Activated T-helper 1 cell treated with Interleukin-2 at 50 U/mL for 16 hours (primary cell): ENCODE measurements around the gene SLC45A1.
"Not testable (repeated sequence)": the region's sequence is repeated elsewhere in the genome, so short reads cannot be mapped to it uniquely, and the experiment has no call there.

Experiments used
- DNase-seq: peaks from one replicate; pipeline ENCODE4 v3.0.0-alpha.2; 2020; ENCODE audit warnings: low read depth

Gene SLC45A1

DNA sequence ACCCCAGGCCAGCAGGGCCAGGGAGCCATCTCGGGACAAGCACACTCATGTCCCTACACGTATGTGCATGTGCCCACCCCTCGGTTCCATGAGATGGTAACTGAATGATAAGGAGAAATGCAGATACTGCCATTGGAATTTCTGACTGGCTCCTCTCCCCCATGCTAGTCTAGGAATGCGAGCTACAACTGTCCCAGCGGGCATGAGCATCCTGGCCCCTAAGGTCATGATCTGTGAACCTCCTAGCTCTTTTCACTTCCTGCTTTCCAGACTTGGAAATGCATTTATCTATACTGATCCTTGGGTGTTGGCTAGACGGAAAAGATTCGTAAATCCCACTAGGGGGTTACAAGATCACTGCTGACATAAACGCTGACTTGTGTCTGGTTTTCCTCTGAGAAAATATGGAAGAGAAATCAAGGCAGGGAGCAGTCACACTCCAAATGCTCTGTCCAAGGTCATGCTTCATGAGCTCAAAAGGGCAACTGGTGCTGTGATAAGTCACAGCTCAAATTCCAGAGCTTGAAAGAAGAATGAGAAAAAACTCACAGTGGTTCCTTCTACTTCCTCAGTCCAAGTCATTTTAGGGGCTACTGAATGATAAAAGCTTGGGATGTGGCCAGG, 49.8 kb downstream of the SLC45A1 start:
- no peak for DNase-seq

- no peak for DNase-seq
Observed at GRCh38 chr1:8368956-8369639, 51.2 kb downstream of the SLC45A1 start.

DNA sequence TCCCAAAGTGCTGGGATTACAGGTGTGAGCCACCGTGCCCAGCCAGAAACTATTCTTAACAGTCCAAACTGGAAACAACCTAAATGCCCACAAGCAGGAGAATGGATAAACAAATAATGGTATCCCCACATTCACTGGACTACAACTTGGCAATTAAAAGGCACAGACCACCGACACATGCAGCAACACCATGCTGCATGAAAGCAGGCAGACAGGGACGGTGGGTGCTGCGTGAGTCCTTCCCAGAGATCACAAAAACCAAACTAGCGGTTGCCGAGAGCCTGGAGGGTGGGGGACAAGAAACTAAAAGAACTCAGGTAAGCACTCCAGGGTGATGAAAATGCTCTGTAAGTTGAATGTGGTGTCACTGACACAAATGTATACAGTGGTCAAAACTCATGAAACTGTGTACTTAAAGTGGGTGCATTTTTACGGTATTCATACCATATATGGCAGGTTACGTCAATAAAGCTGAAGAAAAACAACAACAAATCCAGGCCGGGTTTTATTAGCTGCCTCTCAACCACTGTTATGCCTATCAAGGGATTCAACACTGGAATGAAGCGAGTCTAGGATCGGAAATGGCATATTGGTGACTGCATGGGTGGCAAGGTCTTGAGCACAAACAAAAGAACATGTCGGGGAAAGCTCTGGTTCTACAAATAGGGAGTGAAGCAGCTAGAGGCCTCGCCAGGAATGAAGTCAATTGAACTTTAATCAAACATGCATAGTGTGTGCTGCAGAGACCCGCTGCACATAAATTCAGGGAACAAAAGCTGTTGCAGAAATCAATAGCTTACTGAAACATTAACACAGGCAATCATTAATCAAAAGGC, 52.4 kb downstream of the SLC45A1 start:
- DNase-seq = no peak

DNA sequence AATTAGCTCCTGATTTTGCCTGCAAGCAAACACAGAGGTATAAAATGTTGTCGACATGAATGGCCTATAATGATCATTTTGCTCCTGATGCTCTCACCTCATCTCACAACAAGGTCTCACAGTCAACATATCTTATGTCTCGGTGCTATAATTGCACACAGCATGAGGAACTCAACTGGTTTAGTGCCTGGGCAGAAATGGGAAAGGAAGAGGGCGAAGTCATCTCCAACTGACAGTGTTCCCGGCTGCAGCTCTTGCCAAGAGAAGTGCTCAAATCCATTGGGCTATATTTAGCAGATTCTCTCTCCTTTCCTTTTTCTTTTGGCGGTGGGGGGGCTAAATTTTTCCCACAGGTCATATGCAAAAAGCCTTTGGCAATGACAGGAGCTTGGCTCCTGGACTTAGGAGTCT, 53.0 kb downstream of the SLC45A1 start:
- DNase-seq = no peak

DNA sequence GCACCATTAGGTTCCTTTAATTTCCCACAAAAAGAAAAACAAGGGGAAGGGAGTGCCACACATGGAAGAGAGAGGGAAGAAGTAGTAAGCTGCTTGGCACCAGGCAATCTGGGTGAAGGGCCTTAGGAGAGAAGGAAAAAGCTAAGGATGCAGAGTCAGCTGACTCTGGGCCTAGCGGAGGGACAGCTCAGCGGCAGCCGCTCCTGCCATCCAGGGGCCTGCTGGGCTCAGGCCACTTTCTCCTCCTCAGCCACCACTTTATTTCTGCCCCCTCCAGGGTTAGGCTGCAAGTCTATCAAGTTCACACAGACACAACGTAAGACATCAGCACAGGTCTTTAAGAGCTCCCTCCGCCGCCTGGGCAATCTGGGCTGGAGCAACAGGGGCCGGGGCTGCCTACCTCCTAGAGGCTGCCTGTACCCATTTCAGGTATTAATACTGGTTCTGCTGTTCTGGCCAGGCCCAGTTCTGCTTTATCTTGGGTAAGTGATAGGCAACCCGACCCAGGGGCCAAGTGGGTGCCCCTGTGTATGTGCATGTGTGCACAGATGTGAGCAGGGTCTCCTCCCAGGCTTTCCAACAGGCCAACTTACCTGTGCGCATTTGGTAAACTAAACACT, 53.6 kb downstream of the SLC45A1 start:
- no peak for DNase-seq

DNA sequence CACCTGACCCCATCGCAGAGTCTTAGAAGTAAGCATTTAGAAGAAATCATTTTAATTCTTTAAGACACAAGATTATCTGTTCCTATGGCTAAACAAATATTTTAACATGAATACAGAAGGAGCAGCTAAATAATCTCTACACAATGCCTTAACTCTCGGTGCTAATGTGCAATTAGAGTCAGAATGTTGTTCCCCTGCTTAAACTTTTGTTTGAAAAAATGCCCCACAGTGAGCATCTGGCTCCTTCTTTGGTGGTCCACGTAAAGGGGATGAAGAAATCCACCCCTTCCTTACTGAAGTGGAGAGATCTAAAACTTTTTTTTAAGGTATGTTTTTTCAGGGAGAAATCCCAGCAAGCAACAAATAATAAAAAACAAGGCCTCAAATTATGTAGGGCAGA, 55.2 kb downstream of the SLC45A1 start:
- no peak for DNase-seq

- DNase-seq = no peak
Observed at GRCh38 chr1:8373581-8374241, 55.8 kb downstream of the SLC45A1 start.

GRCh38 chr1:8374356-8374755, 56.4 kb downstream of the SLC45A1 start:
- DNase-seq = no peak

- no peak for DNase-seq
Observed at GRCh38 chr1:8374812-8375211, 56.9 kb downstream of the SLC45A1 start.

DNA sequence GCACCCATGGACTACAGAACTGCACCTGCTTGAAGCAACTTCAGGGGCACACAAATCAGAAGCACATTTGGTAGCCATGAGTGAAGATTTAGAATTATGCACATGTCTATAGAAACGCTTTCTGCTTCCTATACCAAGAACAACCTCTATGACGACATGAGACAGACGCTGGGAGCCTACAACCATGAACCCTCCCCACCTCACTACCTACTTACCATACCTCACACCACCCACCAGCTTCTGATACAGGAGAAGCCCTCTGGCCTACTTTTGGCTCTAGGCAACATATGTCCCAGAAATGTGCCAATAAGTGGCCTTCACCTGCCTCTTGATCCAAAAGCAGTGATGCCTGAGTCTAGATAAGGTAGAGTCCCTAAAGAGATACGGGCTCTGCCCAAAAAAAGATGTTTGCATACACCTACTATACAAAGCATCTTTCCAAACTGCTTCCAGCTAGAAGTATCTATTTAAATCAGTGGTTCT, 58.5 kb downstream of the SLC45A1 start:
- no peak for DNase-seq

DNA sequence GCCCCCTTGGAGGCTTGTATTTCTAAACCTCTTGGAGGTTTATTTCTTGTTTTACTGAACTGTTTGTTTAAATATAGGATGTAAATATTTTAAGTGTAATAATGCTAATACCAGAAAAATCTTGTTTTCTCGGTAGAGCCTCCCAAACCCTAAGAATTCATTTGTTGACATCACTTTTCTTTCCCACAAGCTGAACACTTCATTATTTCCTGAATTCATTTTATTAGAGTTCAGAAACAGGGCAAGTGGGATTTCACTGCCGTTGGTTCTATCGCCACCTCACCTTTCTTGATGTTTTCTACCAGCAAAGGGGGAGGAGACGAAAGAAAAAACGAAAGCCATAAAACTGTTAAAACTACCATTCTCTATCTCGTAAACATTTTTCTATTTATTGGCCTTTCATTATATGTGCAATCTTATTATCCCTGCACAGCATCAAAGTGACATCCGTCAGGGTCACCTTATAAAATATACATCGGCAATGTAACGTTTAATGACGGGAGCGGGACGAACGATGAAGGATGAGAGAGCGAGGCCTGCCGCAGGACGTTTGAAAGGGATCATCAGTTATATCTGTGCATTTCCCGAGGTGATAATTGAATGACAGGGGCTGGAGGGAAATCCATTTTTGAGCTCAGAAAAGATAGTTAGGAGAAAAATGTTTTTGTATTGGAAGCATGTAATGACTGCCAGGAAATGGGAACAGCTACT, 59.5 kb downstream of the SLC45A1 start:
- no peak for DNase-seq

GRCh38 chr1:8378178-8378577, 60.3 kb downstream of the SLC45A1 start:
- no peak for DNase-seq

- DNase-seq = no peak
Observed at GRCh38 chr1:8378981-8379470, 61.1 kb downstream of the SLC45A1 start.

DNA sequence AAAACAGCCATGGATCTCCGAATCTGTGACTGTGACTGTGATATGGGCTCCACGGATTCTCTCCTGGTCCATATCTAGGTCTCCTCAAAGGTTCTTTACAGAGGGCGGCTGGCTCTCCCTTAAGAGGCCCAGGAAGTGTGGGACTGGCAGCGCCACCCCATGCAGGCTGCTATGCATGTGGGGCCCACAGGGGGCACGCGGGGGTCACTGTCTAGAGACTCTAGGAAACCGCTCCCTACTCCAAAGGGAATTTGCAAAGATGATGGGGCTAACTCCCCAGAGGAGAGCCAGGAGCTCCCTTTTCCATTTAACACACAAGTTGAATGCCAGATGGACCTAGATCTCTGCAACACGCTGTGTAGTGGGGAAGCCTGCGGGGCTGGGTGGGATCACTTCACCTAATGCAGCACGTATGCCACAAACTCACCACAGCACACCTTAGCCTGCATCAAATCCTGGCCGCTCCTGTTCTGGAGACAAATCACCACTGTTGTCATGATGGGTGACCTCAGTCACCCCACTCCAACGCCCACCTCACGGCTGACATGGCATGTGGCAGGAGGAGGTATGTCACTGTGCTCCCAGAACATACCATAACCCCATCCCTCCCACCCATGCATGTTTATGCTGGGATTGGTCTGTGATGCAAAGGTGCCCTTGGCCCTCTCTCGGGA, 61.7 kb downstream of the SLC45A1 start:
- DNase-seq = no peak

- DNase-seq = not testable (repeated sequence)
Observed at GRCh38 chr1:8380310-8380709, 62.4 kb downstream of the SLC45A1 start.

GRCh38 chr1:8381618-8382017, 63.7 kb downstream of the SLC45A1 start:
- no peak for DNase-seq

- no peak for DNase-seq
Observed at GRCh38 chr1:8382051-8382505, 64.2 kb downstream of the SLC45A1 start.

DNA sequence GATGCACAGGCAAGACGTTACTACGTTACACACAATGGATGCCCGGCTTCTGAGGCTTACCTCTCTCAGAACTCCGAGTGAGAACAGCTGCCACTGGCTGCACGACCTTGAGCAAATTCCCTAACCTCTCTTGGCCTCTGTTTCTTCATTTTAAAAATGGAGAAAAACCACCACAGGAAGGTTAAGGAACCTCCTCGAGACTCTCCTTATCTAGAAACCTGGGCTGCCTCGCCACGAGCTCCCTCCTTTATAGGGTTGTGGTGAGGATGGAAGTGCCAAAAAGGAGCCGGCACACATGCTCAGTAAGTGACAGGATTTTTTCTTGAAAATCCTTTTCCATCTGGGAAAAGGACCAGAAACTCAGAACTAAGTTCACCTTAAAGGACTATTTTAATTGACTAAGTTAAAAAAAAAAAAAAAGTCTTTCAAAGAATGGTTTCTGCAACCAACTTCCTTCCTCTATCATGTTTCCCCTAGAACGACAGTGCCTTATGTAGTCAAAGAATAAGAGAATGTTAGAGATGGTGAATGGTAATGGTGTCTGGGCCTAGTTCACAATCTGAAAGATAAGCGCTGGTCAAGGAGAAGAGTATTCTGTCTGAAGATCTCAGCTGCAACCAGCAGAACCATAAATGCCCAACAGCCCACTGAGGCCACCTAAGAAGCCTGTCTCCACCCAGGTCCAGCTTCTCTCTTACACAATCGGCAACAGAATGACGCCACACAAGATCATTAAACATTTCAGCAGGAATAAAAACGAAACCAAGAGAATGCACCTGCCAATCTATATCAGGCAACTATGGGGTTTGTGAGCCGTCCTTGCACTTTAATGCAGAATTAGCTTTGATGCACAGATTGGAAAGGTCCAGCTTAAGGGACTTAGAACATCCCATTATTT, 64.9 kb downstream of the SLC45A1 start:
- no peak for DNase-seq

- DNase-seq = no peak
Observed at GRCh38 chr1:8384088-8384487, 66.2 kb downstream of the SLC45A1 start.
